ENCODE measurements around the gene SPTBN4.

- no peak for TF ChIP-seq CTCF (IDR thresholded peaks at IDR 0.05; ENCODE audit: low read length)
- no peak for TF ChIP-seq EZH2 (optimal IDR thresholded peaks at IDR 0.05; ENCODE audit: low read depth, low read length)
Measured at GRCh38 chr19:40471111-40471510, 4.3 kb downstream of the SPTBN4 start.

All from MM.1S (cell line).